ENCODE measurements around the gene WNT2B. TPM values are rescaled to one million over a fixed set of nuclear protein-coding genes. Genes with fewer than 3 reads are reported as not detected.

Gene WNT2B
- total and polyA plus RNA-seq, 10 of the 15 experiments (the other 5 are each of a cell fraction or from before 2014, with no cell fraction given) = 0.02 to 1.1 (median 0.14) TPM

DNA sequence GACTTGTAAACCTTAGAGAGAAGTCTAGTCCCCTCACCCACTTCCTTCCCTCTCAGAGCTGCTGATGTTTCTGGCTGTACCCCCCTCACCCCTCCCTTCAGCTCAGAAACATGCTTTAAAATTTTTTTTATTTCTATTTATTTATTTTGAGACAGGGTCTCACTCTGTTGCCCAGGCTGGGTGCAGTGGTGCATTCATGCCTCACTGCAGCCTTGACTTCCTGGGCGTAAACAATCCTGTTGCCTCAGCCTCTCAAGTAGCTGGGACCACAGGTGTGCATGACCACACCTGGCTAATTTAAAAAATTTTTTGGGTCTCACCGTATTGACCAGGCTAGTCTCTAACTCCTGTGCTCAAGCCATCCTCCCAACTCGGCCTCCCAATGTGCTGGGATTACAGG lies 2.9 kb upstream of the WNT2B start (continued):
- TF ChIP-seq, protein P1, sequence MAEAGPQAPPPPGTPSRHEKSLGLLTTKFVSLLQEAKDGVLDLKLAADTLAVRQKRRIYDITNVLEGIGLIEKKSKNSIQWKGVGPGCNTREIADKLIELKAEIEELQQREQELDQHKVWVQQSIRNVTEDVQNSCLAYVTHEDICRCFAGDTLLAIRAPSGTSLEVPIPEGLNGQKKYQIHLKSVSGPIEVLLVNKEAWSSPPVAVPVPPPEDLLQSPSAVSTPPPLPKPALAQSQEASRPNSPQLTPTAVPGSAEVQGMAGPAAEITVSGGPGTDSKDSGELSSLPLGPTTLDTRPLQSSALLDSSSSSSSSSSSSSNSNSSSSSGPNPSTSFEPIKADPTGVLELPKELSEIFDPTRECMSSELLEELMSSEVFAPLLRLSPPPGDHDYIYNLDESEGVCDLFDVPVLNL (IDR thresholded peaks at IDR 0.05; ENCODE audit: low read depth, low read length) = no peak
- TF ChIP-seq, protein P2, sequence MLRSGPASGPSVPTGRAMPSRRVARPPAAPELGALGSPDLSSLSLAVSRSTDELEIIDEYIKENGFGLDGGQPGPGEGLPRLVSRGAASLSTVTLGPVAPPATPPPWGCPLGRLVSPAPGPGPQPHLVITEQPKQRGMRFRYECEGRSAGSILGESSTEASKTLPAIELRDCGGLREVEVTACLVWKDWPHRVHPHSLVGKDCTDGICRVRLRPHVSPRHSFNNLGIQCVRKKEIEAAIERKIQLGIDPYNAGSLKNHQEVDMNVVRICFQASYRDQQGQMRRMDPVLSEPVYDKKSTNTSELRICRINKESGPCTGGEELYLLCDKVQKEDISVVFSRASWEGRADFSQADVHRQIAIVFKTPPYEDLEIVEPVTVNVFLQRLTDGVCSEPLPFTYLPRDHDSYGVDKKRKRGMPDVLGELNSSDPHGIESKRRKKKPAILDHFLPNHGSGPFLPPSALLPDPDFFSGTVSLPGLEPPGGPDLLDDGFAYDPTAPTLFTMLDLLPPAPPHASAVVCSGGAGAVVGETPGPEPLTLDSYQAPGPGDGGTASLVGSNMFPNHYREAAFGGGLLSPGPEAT (IDR thresholded peaks at IDR 0.05; ENCODE audit: low read depth) = no peak
- TF ChIP-seq, protein P3, sequence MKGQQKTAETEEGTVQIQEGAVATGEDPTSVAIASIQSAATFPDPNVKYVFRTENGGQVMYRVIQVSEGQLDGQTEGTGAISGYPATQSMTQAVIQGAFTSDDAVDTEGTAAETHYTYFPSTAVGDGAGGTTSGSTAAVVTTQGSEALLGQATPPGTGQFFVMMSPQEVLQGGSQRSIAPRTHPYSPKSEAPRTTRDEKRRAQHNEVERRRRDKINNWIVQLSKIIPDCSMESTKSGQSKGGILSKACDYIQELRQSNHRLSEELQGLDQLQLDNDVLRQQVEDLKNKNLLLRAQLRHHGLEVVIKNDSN (IDR thresholded peaks at IDR 0.05; ENCODE audit: borderline replicate concordance, extremely low read length, insufficient read depth, low read depth, low read length) = no peak
- TF ChIP-seq MTA3 (IDR thresholded peaks at IDR 0.05; ENCODE audit: borderline replicate concordance, low read length) (no peak), RUNX3 (IDR thresholded peaks at IDR 0.05; ENCODE audit: low read length) (no peak), RFX5 (IDR thresholded peaks at IDR 0.05; ENCODE audit: low read depth, low read length) (no peak), HDGF (IDR thresholded peaks at IDR 0.05) (no peak), SPI1 (IDR thresholded peaks at IDR 0.05; ENCODE audit: borderline replicate concordance, insufficient read depth, low read depth, low read length) (no peak)
- TF ChIP-seq, protein P4, sequence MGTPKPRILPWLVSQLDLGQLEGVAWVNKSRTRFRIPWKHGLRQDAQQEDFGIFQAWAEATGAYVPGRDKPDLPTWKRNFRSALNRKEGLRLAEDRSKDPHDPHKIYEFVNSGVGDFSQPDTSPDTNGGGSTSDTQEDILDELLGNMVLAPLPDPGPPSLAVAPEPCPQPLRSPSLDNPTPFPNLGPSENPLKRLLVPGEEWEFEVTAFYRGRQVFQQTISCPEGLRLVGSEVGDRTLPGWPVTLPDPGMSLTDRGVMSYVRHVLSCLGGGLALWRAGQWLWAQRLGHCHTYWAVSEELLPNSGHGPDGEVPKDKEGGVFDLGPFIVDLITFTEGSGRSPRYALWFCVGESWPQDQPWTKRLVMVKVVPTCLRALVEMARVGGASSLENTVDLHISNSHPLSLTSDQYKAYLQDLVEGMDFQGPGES (IDR thresholded peaks at IDR 0.05) = no peak
- TF ChIP-seq, protein P5, sequence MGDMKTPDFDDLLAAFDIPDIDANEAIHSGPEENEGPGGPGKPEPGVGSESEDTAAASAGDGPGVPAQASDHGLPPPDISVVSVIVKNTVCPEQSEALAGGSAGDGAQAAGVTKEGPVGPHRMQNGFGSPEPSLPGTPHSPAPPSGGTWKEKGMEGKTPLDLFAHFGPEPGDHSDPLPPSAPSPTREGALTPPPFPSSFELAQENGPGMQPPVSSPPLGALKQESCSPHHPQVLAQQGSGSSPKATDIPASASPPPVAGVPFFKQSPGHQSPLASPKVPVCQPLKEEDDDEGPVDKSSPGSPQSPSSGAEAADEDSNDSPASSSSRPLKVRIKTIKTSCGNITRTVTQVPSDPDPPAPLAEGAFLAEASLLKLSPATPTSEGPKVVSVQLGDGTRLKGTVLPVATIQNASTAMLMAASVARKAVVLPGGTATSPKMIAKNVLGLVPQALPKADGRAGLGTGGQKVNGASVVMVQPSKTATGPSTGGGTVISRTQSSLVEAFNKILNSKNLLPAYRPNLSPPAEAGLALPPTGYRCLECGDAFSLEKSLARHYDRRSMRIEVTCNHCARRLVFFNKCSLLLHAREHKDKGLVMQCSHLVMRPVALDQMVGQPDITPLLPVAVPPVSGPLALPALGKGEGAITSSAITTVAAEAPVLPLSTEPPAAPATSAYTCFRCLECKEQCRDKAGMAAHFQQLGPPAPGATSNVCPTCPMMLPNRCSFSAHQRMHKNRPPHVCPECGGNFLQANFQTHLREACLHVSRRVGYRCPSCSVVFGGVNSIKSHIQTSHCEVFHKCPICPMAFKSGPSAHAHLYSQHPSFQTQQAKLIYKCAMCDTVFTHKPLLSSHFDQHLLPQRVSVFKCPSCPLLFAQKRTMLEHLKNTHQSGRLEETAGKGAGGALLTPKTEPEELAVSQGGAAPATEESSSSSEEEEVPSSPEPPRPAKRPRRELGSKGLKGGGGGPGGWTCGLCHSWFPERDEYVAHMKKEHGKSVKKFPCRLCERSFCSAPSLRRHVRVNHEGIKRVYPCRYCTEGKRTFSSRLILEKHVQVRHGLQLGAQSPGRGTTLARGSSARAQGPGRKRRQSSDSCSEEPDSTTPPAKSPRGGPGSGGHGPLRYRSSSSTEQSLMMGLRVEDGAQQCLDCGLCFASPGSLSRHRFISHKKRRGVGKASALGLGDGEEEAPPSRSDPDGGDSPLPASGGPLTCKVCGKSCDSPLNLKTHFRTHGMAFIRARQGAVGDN (IDR thresholded peaks at IDR 0.05) = no peak
